GM23338 (cell line): Measurements from ENCODE around the gene PAFAH2.

ENCODE experiments used
- CTCF ChIP-seq, 2 experiments: fragments of 200-600 bp in 1 of 2; sonication (generic) in 1 of 2; conservative IDR thresholded peaks; 2 replicates each; pipeline versions ENCODE4 v1.5.1 to v1.6.1; 2016 to 2017; ENCODE audit warnings: antibody characterized with exemption in 2 of 2, low read depth in 2 of 2, mild to moderate bottlenecking in 2 of 2, moderate library complexity in 1 of 2
- EZH2 ChIP-seq: fragments of 200-600 bp; sonication (generic); IDR thresholded peaks from one replicate; pipeline ENCODE4 v1.8.0; 2017; ENCODE audit warnings: antibody characterized with exemption, mild to moderate bottlenecking, low read depth; ENCODE audit not compliant: unreplicated experiment
- EZH2phosphoT487 ChIP-seq: fragments of 200-600 bp; sonication (generic); IDR thresholded peaks from one replicate; pipeline ENCODE4 v1.8.1; 2018; ENCODE audit warnings: antibody characterized with exemption; ENCODE audit not compliant: unreplicated experiment
- NANOG ChIP-seq: IDR thresholded peaks from 2 replicates; pipeline ENCODE4 v1.6.1; 2016; ENCODE audit warnings: antibody characterized with exemption, borderline replicate concordance
- POLR2AphosphoS5 ChIP-seq: IDR thresholded peaks from 2 replicates; pipeline ENCODE4 v1.6.1; 2016; ENCODE audit warnings: antibody characterized with exemption, low read depth
- REST ChIP-seq: IDR thresholded peaks from one replicate; pipeline ENCODE4 v1.6.1; 2018; ENCODE audit warnings: antibody characterized with exemption; ENCODE audit not compliant: unreplicated experiment

GRCh38 chr1:25922971-25923552 lies 74.8 kb downstream of the PAFAH2 start:
- no peak for TF ChIP-seq CTCF (conservative IDR thresholded peaks at IDR 0.05; ENCODE audit: low read depth in 2 of 2)
- no peak; the same call in 1 of the 2 replicates for TF ChIP-seq POLR2AphosphoS5
- TF ChIP-seq NANOG = no peak
- no peak for TF ChIP-seq EZH2
- TF ChIP-seq REST = no peak
- no peak for TF ChIP-seq EZH2phosphoT487
